Putamen (tissue), 1 donor: ENCODE results near the gene METTL22.

Source experiments
- DNase-seq: peaks from one replicate; pipeline ENCODE4 v3.0.0-alpha.2; 2016; ENCODE audit warnings: low spot score

METTL22 gene

GRCh38 chr16:8694795-8695728, 73.6 kb downstream of the METTL22 start:
- DNase-seq: no peak

GRCh38 chr16:8696880-8697279, 75.4 kb downstream of the METTL22 start:
- no peak for DNase-seq

GRCh38 chr16:8697965-8698364, 76.5 kb downstream of the METTL22 start:
- DNase-seq: no peak
